ENCODE data around the gene MYH14. TPM values are rescaled to one million over a fixed set of nuclear protein-coding genes. Genes with fewer than 3 reads are reported as not detected.
A peak's percentile ranks its signal among the peaks of the same experiment; 100 is the strongest.

Gene MYH14
- total RNA-seq, 2 experiments from 2014 or later, result not detected

GRCh38 chr19:50281491-50281890 lies 78.1 kb downstream of the MYH14 start:
- POLR2A ChIA-PET, result no interaction called here
- Mint-ChIP-seq H3K27me3 (peaks cover 2% of the 10 kb centered on the region), H3K9me3 (peaks cover 4% of the 10 kb centered on the region), H3K4me3 (no peak overlapping the region), H3K36me3 (no peaks in the 10 kb centered on the region), H3K27ac (no peak overlapping the region), H3K4me1 (no peaks in the 10 kb centered on the region)
- ATAC-seq (ENCODE audit: low read depth), result no peak
- no peak for DNase-seq

GRCh38 chr19:50285833-50286232 lies 82.4 kb downstream of the MYH14 start:
- Mint-ChIP-seq H3K27ac (no peak overlapping the region), H3K27me3 (peaks cover 9% of the 10 kb centered on the region), H3K4me1 (no peaks in the 10 kb centered on the region), H3K4me3 (no peak overlapping the region), H3K9me3 (peaks cover 8% of the 10 kb centered on the region), H3K36me3 (no peaks in the 10 kb centered on the region)
- POLR2A ChIA-PET, result no interaction called here
- ATAC-seq (ENCODE audit: low read depth) (no peak), DNase-seq (no peak)

GRCh38 chr19:50286443-50286842 lies 83.0 kb downstream of the MYH14 start:
- Mint-ChIP-seq H3K4me3 (no peak overlapping the region), H3K4me1 (no peaks in the 10 kb centered on the region), H3K27ac (no peak overlapping the region), H3K9me3 (peaks cover 8% of the 10 kb centered on the region), H3K27me3 (peaks cover 9% of the 10 kb centered on the region), H3K36me3 (no peaks in the 10 kb centered on the region)
- POLR2A ChIA-PET, result no interaction called here
- no peak for ATAC-seq (ENCODE audit: low read depth)
- no peak for DNase-seq

GRCh38 chr19:50287331-50287730 lies 83.9 kb downstream of the MYH14 start:
- no peak for DNase-seq
- Mint-ChIP-seq H3K27ac (no peak overlapping the region), H3K27me3 (peaks cover 9% of the 10 kb centered on the region), H3K4me1 (no peaks in the 10 kb centered on the region), H3K36me3 (no peaks in the 10 kb centered on the region), H3K9me3 (peaks cover 8% of the 10 kb centered on the region), H3K4me3 (no peak overlapping the region)
- no peak for ATAC-seq (ENCODE audit: low read depth)
- POLR2A ChIA-PET, result no interaction called here

GRCh38 chr19:50288954-50289353 lies 85.5 kb downstream of the MYH14 start:
- no peak overlapping the region for H3K27ac Mint-ChIP-seq
- H3K27me3 Mint-ChIP-seq, result peaks cover 6% of the 10 kb centered on the region
- H3K36me3 Mint-ChIP-seq, result no peaks in the 10 kb centered on the region
- no peaks in the 10 kb centered on the region for H3K4me1 Mint-ChIP-seq
- POLR2A ChIA-PET, result no interaction called here
- no peak for DNase-seq
- H3K9me3 Mint-ChIP-seq, result peaks cover 8% of the 10 kb centered on the region
- no peak for ATAC-seq (ENCODE audit: low read depth)
- H3K4me3 Mint-ChIP-seq, result no peak overlapping the region

- H3K27me3 Mint-ChIP-seq, result peaks cover 6% of the 10 kb centered on the region
- no peaks in the 10 kb centered on the region for H3K36me3 Mint-ChIP-seq
- H3K27ac Mint-ChIP-seq, result no peak overlapping the region
- POLR2A ChIA-PET, result no interaction called here
- no peaks in the 10 kb centered on the region for H3K4me1 Mint-ChIP-seq
- H3K9me3 Mint-ChIP-seq, result peaks cover 8% of the 10 kb centered on the region
- no peak for ATAC-seq (ENCODE audit: low read depth)
- peak overlapping the region; percentile 4 for H3K4me3 Mint-ChIP-seq
- no peak for DNase-seq
Measured at GRCh38 chr19:50290011-50290410, 86.6 kb downstream of the MYH14 start.

- POLR2A ChIA-PET, result no interaction called here
- ATAC-seq (ENCODE audit: low read depth), result no peak
- Mint-ChIP-seq H3K4me3 (no peak overlapping the region), H3K4me1 (no peaks in the 10 kb centered on the region), H3K36me3 (no peaks in the 10 kb centered on the region), H3K9me3 (peaks cover 6% of the 10 kb centered on the region), H3K27ac (no peak overlapping the region), H3K27me3 (peaks cover 6% of the 10 kb centered on the region)
- DNase-seq, result no peak
Measured at GRCh38 chr19:50290775-50291174, 87.4 kb downstream of the MYH14 start.

GRCh38 chr19:50292216-50292827 lies 88.9 kb downstream of the MYH14 start:
- H3K4me1 Mint-ChIP-seq, result no peaks in the 10 kb centered on the region
- POLR2A ChIA-PET, result no interaction called here
- no peak for DNase-seq
- peaks cover 6% of the 10 kb centered on the region for H3K27me3 Mint-ChIP-seq
- no peak overlapping the region for H3K4me3 Mint-ChIP-seq
- no peak overlapping the region for H3K27ac Mint-ChIP-seq
- ATAC-seq (ENCODE audit: low read depth), result no peak
- H3K36me3 Mint-ChIP-seq, result no peaks in the 10 kb centered on the region
- peaks cover 2% of the 10 kb centered on the region for H3K9me3 Mint-ChIP-seq

GRCh38 chr19:50293263-50294004 lies 90.0 kb downstream of the MYH14 start:
- Mint-ChIP-seq H3K9me3 (no peaks in the 10 kb centered on the region), H3K4me1 (no peaks in the 10 kb centered on the region), H3K27ac (no peak overlapping the region), H3K27me3 (peaks cover 6% of the 10 kb centered on the region), H3K36me3 (no peaks in the 10 kb centered on the region), H3K4me3 (no peak overlapping the region)
- DNase-seq, result no peak
- POLR2A ChIA-PET, result no interaction called here
- no peak for ATAC-seq (ENCODE audit: low read depth)

- no peaks in the 10 kb centered on the region for H3K36me3 Mint-ChIP-seq
Measured at GRCh38 chr19:50300051-50300450, 96.6 kb downstream of the MYH14 start.

GRCh38 chr19:50300814-50301606 lies 97.6 kb downstream of the MYH14 start:
- H3K4me3 Mint-ChIP-seq, result no peak overlapping the region
- H3K36me3 Mint-ChIP-seq, result no peaks in the 10 kb centered on the region
- no peak overlapping the region for H3K27ac Mint-ChIP-seq
- H3K9me3 Mint-ChIP-seq, result no peaks in the 10 kb centered on the region
- POLR2A ChIA-PET, result no interaction called here
- H3K4me1 Mint-ChIP-seq, result no peaks in the 10 kb centered on the region
- ATAC-seq (ENCODE audit: low read depth), result no peak
- no peak for DNase-seq
- H3K27me3 Mint-ChIP-seq, result no peaks in the 10 kb centered on the region

More at GRCh38 chr19:50300051-50300450, 96.6 kb downstream of the MYH14 start:
- DNase-seq, result no peak
- Mint-ChIP-seq H3K4me3 (no peak overlapping the region), H3K4me1 (no peaks in the 10 kb centered on the region), H3K27ac (no peak overlapping the region), H3K9me3 (no peaks in the 10 kb centered on the region), H3K27me3 (no peaks in the 10 kb centered on the region)
- no peak for ATAC-seq (ENCODE audit: low read depth)
- POLR2A ChIA-PET, result no interaction called here

- no peak overlapping the region for H3K4me3 Mint-ChIP-seq
- H3K4me1 Mint-ChIP-seq, result no peaks in the 10 kb centered on the region
- H3K36me3 Mint-ChIP-seq, result no peaks in the 10 kb centered on the region
- no peak for DNase-seq
- H3K27me3 Mint-ChIP-seq, result no peaks in the 10 kb centered on the region
- no peak overlapping the region for H3K27ac Mint-ChIP-seq
- ATAC-seq (ENCODE audit: low read depth), result no peak
- POLR2A ChIA-PET, result no interaction called here
- no peaks in the 10 kb centered on the region for H3K9me3 Mint-ChIP-seq
Measured at GRCh38 chr19:50301607-50301971, 98.2 kb downstream of the MYH14 start.

GRCh38 chr19:50303558-50303957 lies 100.1 kb downstream of the MYH14 start:
- Mint-ChIP-seq H3K9me3 (no peaks in the 10 kb centered on the region), H3K36me3 (no peaks in the 10 kb centered on the region), H3K27ac (no peak overlapping the region), H3K4me1 (no peaks in the 10 kb centered on the region), H3K4me3 (no peak overlapping the region), H3K27me3 (peaks cover 4% of the 10 kb centered on the region)
- DNase-seq (no peak), ATAC-seq (ENCODE audit: low read depth) (no peak)
- POLR2A ChIA-PET, result no interaction called here

- DNase-seq (no peak), ATAC-seq (ENCODE audit: low read depth) (no peak)
- Mint-ChIP-seq H3K27ac (no peak overlapping the region), H3K36me3 (no peaks in the 10 kb centered on the region), H3K9me3 (no peaks in the 10 kb centered on the region), H3K4me3 (no peak overlapping the region), H3K27me3 (peaks cover 37% of the 10 kb centered on the region), H3K4me1 (peaks cover 2% of the 10 kb centered on the region)
- POLR2A ChIA-PET, result no interaction called here
Measured at GRCh38 chr19:50308991-50309390, 105.6 kb downstream of the MYH14 start.
